Activated CD4-positive, alpha-beta T cell treated with anti-CD3 and anti-CD28 coated beads, Interleukin-2, amount 10 ng/mL, durations not matched to agents 24 days and 14 days (primary cell): Measurements from ENCODE around the gene SERPINI1. TPM values are rescaled to one million over a fixed set of nuclear protein-coding genes. Genes with fewer than 3 reads are reported as not detected.
"Not testable (repeated sequence)": the region's sequence is repeated elsewhere in the genome, so short reads cannot be mapped to it uniquely, and the experiment has no call there.

ENCODE experiments used
- DNase-seq: peaks from one replicate; pipeline ENCODE4 v3.0.0; 2022
- H3K27ac Mint-ChIP-seq: one replicate; pipeline ENCODE4 v1.8.0; 2022; ENCODE audit warnings: mild to moderate bottlenecking, mixed read lengths
- H3K27me3 Mint-ChIP-seq: one replicate; pipeline ENCODE4 v1.8.0; 2022; ENCODE audit warnings: mixed read lengths
- H3K36me3 Mint-ChIP-seq: one replicate; pipeline ENCODE4 v1.8.0; 2022; ENCODE audit warnings: low read depth, mild to moderate bottlenecking, mixed read lengths
- H3K4me1 Mint-ChIP-seq: one replicate; pipeline ENCODE4 v1.8.0; 2021; ENCODE audit warnings: mixed read lengths
- H3K4me3 Mint-ChIP-seq: one replicate; pipeline ENCODE4 v1.8.0; 2022; ENCODE audit warnings: mild to moderate bottlenecking, moderate library complexity, mixed read lengths
- H3K9me3 Mint-ChIP-seq: one replicate; pipeline ENCODE4 v1.8.0; 2021; ENCODE audit warnings: mixed read lengths
- intact Hi-C: fragments of 100-400 bp; cut with micrococcal nuclease; formaldehyde crosslinking; loops from one replicate; pipeline ENCODE4 v1.15.1; 2023
- total RNA-seq: library from RNA; stranded (reverse); gene quantifications from 2 replicates; pipeline ENCODE4 v1.2.3, GENCODE V29; 2022

The SERPINI1 gene
- total RNA-seq, 1 donor from 2014 or later, result 0.49 TPM

DNA sequence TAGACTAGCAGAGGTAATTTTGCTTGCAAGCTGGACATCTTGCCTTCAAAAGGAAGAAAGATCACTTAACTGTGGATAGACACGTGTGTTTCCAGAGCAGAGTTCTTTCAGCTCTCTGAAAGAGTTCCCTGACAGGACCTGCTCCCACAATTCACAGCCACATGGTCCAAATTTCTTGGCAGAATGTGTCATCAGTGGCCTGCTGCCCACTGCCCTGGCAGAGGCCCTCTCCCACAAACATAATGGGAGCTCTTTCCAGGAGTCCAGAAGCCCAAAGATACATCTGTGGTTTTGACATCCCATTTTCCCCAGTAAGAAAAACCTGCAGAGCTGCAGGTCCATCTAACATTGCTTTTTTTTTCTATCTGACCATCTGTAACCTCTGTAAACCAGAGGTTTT lies 48.3 kb downstream of the SERPINI1 start:
- no peaks in the 10 kb centered on the region for H3K9me3 Mint-ChIP-seq
- no peak overlapping the region for H3K27ac Mint-ChIP-seq
- no peak overlapping the region for H3K4me3 Mint-ChIP-seq
- intact Hi-C loops, result no loop called here
- H3K4me1 Mint-ChIP-seq, result no peaks in the 10 kb centered on the region
- DNase-seq, result no peak
- no peaks in the 10 kb centered on the region for H3K27me3 Mint-ChIP-seq
- H3K36me3 Mint-ChIP-seq, result no peaks in the 10 kb centered on the region

DNA sequence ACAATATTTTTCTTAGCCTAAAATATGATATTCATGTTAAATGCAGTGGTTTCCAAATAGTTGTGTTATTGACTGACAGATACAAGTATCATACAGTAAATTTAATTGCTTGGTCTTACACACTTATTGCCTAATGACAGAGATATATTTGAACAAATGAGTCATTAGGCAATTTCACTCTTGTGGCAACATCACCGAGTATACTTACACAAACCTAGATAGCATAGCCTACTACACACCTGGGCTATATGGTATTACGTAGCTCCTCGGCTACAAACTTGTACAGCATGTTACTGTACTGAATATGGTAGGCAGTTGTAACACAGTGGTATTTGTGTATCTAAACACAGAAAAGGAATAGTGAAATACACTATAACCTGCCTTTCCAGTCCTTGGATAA lies 50.3 kb downstream of the SERPINI1 start:
- no peaks in the 10 kb centered on the region for H3K9me3 Mint-ChIP-seq
- intact Hi-C loops, result no loop called here
- no peaks in the 10 kb centered on the region for H3K27me3 Mint-ChIP-seq
- H3K27ac Mint-ChIP-seq, result no peak overlapping the region
- no peak overlapping the region for H3K4me3 Mint-ChIP-seq
- H3K36me3 Mint-ChIP-seq, result no peaks in the 10 kb centered on the region
- H3K4me1 Mint-ChIP-seq, result no peaks in the 10 kb centered on the region
- no peak for DNase-seq

DNA sequence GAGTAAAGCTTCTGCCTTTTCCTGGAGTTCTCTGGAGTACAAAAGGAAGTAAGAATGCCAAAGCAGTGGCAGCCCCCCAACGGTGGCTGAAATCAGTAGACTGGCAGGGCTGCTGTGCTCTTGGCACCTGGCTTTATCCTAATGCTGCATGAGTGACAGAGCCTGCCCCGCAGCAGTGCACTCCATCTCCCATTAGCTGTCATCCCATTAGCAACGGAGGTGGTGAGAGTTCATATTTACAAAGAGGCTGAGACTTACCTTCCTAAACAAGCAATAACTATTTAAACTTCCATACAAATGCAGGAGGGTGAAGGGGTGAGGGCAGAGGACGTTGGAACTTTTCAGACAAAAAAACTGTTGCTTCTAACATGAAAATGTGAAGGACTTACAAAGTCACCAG lies 51.9 kb downstream of the SERPINI1 start:
- no peaks in the 10 kb centered on the region for H3K27me3 Mint-ChIP-seq
- intact Hi-C loops, result no loop called here
- no peaks in the 10 kb centered on the region for H3K36me3 Mint-ChIP-seq
- H3K9me3 Mint-ChIP-seq, result no peaks in the 10 kb centered on the region
- no peak overlapping the region for H3K4me3 Mint-ChIP-seq
- H3K27ac Mint-ChIP-seq, result no peak overlapping the region
- DNase-seq, result no peak
- no peaks in the 10 kb centered on the region for H3K4me1 Mint-ChIP-seq

DNA sequence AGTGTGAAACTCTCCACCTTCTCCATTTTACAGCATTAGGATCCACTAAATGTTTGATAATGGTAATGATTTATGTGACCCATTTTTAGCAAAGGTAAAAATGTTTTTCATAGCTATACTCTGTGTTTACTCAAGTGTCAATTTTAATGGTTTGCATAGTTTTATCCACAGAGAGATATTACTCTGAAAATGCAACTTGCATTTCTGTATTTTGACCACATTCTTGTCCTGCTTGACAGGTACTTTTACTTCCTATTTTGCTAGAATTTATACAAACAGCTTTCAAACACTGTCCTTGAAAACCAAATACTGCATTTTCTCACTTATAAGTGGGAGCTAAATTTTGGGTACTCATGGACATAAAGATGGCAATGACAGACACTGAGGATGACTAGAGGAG lies 62.9 kb downstream of the SERPINI1 start:
- no peaks in the 10 kb centered on the region for H3K9me3 Mint-ChIP-seq

DNA sequence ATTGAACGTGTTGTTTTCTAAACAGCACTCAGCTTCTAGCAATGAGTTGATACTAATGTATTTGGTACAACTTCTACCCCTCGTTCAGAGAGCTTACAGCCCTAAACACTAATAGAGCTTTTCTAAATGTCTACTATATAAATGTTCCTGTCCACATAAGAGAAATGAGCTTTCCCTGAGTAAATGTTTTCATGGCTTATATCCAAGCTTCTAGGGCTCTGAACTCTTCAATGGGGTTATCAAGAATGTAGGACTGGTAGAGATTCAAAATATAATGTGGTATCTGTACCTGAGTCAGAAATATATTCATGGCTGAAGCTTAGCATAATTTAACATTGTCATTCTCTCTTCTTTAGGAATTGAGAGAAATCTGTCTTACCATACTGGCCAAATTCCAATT lies 73.4 kb downstream of the SERPINI1 start:
- Mint-ChIP-seq H3K4me1 (no peaks in the 10 kb centered on the region), H3K4me3 (no peak overlapping the region), H3K36me3 (no peaks in the 10 kb centered on the region), H3K9me3 (no peaks in the 10 kb centered on the region), H3K27ac (no peak overlapping the region), H3K27me3 (no peaks in the 10 kb centered on the region)
- intact Hi-C loops, result no loop called here
- DNase-seq, result no peak

More for the DNA sequence above, 62.9 kb downstream of the SERPINI1 start:
- H3K27me3 Mint-ChIP-seq, result no peaks in the 10 kb centered on the region
- H3K4me1 Mint-ChIP-seq, result no peaks in the 10 kb centered on the region
- no peak for DNase-seq
- intact Hi-C loops, result no loop called here
- no peak overlapping the region for H3K4me3 Mint-ChIP-seq
- H3K27ac Mint-ChIP-seq, result no peak overlapping the region
- H3K36me3 Mint-ChIP-seq, result no peaks in the 10 kb centered on the region

DNA sequence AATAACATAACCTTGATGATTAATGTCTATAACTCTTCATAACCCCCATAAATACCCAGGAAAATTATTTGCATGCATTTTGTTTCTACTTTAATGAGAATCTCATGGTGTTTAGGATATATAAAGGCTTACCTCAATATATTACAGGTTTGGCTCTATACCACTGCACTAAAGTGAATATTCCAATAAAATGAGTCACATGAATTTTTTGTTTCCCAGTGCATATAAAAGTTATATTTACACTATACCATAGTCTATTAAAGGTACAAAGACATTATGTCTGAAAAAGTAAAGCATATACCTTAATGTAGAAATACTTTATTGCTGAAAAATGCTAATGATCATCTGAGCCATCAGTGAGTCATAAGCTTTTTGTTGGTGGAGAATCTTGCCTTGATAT lies 74.7 kb downstream of the SERPINI1 start:
- Mint-ChIP-seq H3K4me1 (no peaks in the 10 kb centered on the region), H3K9me3 (no peaks in the 10 kb centered on the region), H3K27me3 (no peaks in the 10 kb centered on the region), H3K36me3 (no peaks in the 10 kb centered on the region), H3K27ac (no peak overlapping the region), H3K4me3 (no peak overlapping the region)
- DNase-seq, result no peak
- intact Hi-C loops, result no loop called here

DNA sequence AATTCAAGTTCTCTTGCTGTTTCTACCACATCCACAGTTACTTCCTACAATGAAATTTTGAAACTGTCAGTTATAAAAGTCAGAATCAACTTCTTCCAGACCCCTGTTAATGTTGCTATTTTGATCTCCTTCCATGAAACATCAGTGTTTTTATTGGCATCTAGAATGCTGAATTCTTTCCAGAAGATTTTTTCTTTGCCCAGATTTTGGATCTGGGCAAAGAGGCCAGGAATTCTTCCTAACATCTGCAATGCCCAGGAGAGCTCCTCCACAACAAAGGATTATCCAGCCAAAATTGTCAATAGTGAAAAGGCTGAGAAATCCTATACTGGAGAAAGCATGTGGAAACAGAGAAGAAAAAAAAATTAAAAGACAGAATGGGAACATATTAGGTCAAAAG lies 75.5 kb downstream of the SERPINI1 start:
- H3K27me3 Mint-ChIP-seq, result no peaks in the 10 kb centered on the region

DNA sequence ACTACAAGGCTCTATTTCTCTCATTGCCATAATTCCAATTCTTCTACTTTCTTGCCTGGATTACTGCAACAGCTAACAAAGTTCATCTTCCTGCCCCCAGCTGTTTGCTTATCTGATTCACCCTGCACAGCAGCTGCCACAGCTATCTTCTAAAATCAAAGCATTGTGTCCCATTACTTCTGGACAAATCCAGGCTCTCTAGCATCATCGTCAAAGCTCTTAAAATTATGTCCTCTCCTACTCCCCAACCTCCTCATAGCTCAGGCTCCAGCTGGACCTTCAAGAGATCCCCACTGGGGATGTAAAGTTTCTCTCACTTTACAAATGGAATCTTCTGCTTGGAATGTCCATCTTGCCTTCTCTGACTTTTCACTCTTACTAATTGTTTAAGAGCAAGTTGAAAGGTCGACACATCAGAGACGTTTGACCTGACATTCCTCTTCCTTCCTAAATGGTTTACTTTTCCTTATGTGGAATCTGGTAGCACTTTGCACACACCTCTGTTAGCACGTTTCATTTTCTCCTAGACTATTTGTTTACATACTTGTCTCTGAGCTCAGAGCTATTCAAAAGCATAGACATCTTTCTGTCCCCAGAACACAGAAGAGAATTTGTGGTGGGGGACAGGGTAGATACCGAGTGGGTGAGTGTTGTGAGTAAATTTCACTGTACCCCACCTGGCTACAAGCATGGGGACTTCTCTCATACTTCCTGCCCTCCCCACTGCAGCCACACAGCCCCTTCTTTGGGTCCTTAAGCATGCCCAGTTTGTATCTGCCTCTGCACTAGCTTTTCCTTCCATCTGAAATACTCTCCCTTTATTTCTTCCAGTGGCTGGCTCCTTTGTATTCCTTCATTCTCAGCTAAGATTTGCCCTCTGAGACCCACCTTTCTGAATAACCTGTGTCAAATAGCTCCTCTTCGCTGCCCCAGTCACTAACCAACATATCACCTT lies 77.9 kb downstream of the SERPINI1 start:
- Mint-ChIP-seq H3K27ac (no peak overlapping the region), H3K4me1 (no peaks in the 10 kb centered on the region), H3K9me3 (no peaks in the 10 kb centered on the region)

More for the DNA sequence above, 75.5 kb downstream of the SERPINI1 start:
- Mint-ChIP-seq H3K4me3 (no peak overlapping the region), H3K9me3 (no peaks in the 10 kb centered on the region), H3K36me3 (no peaks in the 10 kb centered on the region), H3K27ac (no peak overlapping the region), H3K4me1 (no peaks in the 10 kb centered on the region)
- intact Hi-C loops, result no loop called here
- DNase-seq, result no peak

DNA sequence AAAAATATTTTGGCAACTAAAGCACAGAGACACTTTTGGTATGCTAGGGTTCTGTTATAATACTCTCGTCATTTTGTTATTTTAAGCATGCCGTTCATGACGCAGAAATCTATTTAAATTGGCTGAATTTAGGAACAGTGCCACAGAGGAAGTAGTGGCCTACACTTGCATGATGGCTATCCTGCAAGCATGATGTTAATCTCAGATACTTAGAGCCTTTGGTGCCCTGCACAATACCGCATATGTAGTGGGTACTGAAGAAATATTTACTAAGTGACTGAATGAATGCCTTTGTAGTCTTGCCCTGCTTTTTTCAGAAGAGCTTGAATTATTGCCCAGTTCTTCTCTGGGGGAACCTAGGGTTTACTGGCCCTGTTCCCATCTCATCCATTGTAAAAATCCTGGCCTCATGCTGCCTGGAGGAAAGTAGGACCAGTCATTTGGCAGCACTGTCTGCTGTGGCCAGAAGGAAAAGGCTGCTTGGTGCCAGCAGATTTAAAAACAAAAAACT lies 79.0 kb downstream of the SERPINI1 start:
- H3K9me3 Mint-ChIP-seq, result no peaks in the 10 kb centered on the region
- no peaks in the 10 kb centered on the region for H3K36me3 Mint-ChIP-seq
- H3K27me3 Mint-ChIP-seq, result no peaks in the 10 kb centered on the region
- no peak for DNase-seq
- no peaks in the 10 kb centered on the region for H3K4me1 Mint-ChIP-seq
- no peak overlapping the region for H3K27ac Mint-ChIP-seq
- intact Hi-C loops, result no loop called here
- H3K4me3 Mint-ChIP-seq, result no peak overlapping the region

More for the DNA sequence above, 77.9 kb downstream of the SERPINI1 start:
- H3K27me3 Mint-ChIP-seq, result no peaks in the 10 kb centered on the region
- no peaks in the 10 kb centered on the region for H3K36me3 Mint-ChIP-seq
- DNase-seq, result no peak
- intact Hi-C loops, result no loop called here
- no peak overlapping the region for H3K4me3 Mint-ChIP-seq

DNA sequence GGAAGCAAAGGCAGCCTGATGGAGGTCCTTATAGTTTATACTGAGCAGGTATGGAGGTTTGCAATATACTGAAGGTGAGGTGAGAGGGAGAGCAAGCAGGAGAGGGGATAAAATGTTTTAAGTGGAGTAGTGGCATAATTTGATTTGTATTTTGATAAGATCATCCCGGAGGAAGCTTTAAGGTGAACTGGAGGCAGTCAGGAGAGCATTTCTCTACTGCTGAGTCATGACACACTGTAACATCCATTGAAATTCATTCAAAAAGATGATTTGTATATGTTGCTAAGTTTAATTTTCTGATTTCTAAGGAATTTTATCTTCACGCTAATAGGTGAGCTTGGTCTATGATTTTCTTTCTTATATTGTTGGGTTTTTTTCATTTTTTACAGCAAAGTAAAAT lies 81.4 kb downstream of the SERPINI1 start:
- no peak overlapping the region for H3K4me3 Mint-ChIP-seq
- no peaks in the 10 kb centered on the region for H3K4me1 Mint-ChIP-seq
- intact Hi-C loops, result no loop called here

DNA sequence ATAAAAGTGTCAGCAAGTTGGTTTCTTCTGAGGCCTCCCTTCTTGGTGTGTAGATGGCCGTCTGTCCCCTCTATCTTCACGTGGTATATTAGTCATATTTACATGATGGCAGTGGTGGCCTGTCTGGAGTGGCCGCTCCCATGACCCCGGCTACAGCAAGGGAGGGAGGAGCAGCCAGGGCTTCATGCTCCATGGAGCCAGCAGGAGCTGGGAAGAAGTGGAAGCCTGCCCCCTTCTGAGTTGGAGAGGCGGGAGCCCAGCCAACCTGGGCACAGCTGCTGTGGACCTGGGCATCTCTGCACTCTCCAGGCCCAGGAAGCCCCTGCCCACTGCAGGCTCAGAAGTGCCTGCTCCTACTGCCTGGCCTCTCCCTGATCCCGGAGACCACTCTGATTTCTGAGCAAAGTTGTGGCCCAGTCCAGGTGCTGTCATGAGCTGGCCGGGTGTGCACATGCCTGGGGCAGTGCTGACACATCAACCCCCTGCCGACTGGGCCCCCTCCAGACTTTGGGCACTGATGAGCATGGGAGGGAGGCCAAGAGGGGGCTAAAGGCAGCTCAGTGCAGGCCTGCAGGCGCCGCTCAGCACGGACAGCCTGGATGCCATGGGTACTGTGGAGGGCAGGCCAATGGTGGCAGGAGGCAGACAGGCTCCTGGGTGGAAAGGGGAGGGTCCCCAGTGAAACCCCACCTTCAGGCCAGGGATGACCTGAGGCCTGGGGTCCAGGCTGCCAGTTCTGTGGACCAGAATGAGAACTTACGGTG lies 84.8 kb downstream of the SERPINI1 start:
- intact Hi-C loops, result no loop called here
- Mint-ChIP-seq H3K4me3 (no peak overlapping the region), H3K4me1 (no peaks in the 10 kb centered on the region), H3K9me3 (no peaks in the 10 kb centered on the region), H3K27me3 (no peaks in the 10 kb centered on the region), H3K27ac (no peak overlapping the region), H3K36me3 (no peaks in the 10 kb centered on the region)
- DNase-seq, result no peak

More for the DNA sequence above, 81.4 kb downstream of the SERPINI1 start:
- Mint-ChIP-seq H3K36me3 (no peaks in the 10 kb centered on the region), H3K27ac (no peak overlapping the region), H3K9me3 (no peaks in the 10 kb centered on the region), H3K27me3 (no peaks in the 10 kb centered on the region)
- no peak for DNase-seq

DNA sequence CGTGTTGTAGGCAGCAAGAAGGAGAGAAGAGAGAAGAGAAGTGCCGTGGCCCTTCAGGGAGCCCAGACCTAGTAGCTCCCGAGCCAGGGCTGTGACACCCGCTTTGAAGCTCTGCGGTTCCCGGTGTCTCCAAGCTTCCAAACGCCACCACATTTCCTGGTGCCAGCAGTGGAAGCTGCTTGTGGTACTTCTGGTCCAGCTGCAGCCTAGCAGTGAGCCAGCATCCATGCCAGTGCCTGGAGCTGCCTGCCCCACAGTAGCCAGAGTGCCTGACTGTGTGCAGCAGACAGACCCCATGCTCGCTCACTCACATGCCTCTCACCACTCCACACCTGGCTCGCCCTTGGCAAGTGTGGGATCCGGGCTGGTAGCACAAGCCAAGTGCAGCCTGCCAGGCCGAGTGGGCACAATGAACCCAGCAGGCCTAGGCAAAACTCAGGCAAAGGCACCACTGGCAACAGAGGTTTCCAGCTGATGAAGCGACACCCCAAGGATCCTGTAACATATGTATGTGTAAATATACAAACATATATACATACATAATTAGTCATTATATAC lies 85.8 kb downstream of the SERPINI1 start:
- intact Hi-C loops, result no loop called here
- no peak overlapping the region for H3K4me3 Mint-ChIP-seq
- H3K36me3 Mint-ChIP-seq, result no peaks in the 10 kb centered on the region
- no peaks in the 10 kb centered on the region for H3K4me1 Mint-ChIP-seq
- H3K27me3 Mint-ChIP-seq, result no peaks in the 10 kb centered on the region
- H3K9me3 Mint-ChIP-seq, result no peaks in the 10 kb centered on the region
- DNase-seq, result no peak
- no peak overlapping the region for H3K27ac Mint-ChIP-seq

DNA sequence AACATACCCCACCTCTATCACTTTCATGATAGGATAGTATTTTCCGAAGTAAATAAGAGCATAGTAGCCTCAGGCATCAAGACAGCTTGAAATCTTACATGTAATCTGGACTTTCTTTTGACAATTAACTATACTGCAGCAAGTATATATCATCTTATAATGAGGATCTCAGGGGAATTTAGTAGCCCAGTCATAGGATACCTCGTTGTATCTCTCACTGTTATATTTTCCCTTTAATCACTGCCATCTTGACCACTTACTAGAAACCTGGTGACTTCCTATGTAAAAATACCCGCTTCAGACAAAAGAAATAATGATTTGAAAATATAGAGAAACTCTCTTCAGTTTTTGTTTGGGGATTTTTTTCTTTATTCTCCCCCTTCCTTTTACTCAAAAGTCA lies 88.2 kb downstream of the SERPINI1 start:
- Mint-ChIP-seq H3K27ac (no peak overlapping the region), H3K4me1 (no peaks in the 10 kb centered on the region), H3K36me3 (no peaks in the 10 kb centered on the region), H3K9me3 (no peaks in the 10 kb centered on the region), H3K4me3 (no peak overlapping the region), H3K27me3 (no peaks in the 10 kb centered on the region)
- DNase-seq, result no peak
- intact Hi-C loops, result no loop called here

DNA sequence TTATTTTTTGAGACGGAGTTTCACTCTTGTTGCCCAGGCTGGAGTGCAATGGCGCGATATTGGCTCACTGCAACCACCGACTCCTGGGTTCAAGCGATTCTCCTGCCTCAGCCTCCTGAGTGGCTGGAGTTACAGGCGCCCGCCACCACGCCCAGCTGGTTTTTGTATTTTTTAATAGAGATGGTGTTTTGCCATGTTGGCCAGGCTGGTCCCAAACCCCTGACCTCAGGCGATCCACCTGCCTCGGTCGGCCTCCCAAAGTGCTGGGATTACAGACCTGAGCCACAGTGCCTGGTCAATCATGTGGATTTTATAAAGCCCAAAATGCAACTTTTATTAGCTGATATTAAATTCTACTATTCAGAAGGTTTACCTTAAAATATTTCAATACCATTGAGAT lies 92.1 kb downstream of the SERPINI1 start:
- DNase-seq, H3K4me1 Mint-ChIP-seq, H3K9me3 Mint-ChIP-seq, H3K27me3 Mint-ChIP-seq, intact Hi-C loops, H3K4me3 Mint-ChIP-seq, H3K27ac Mint-ChIP-seq, H3K36me3 Mint-ChIP-seq: not testable (repeated sequence)
